H1 (cell line): ENCODE data around the gene MRPL40. TPM values are rescaled to one million over a fixed set of nuclear protein-coding genes. Genes with fewer than 3 reads are reported as not detected.

Experiments
- CTCF ChIA-PET: fragments of 300-600 bp; sonication (Branson Sonifier 250); formaldehyde crosslinking; loops from one replicate; lab custom pipeline; 2021; ENCODE audit not compliant: partially characterized antibody; lab: Charles Lee
- POLR2A ChIA-PET: fragments of 300-600 bp; sonication (Branson Sonifier 250); formaldehyde crosslinking; loops from one replicate; lab custom pipeline; 2021; ENCODE audit warnings: inconsistent platforms; ENCODE audit not compliant: partially characterized antibody; lab: Charles Lee
- DNase-seq, 2 experiments: peaks; one replicate each; pipeline versions ENCODE4 v3.0.0 to v3.0.0-alpha.2; 2010 to 2022; ENCODE audit warnings: low spot score in 2 of 2, low read depth in 1 of 2, mixed read lengths in 1 of 2
- FAIRE-seq: peaks from 2 replicates; lab custom pipeline; 2011; peaks lifted over from hg19 to GRCh38; lab: Jason Lieb, UNC
- H2AFZ ChIP-seq: 2 replicates; pipeline ENCODE4 v1.8.1; 2012; ENCODE audit warnings: low read length, inconsistent platforms
- H2AK5ac ChIP-seq: 2 replicates; pipeline ENCODE4 v1.6.1; 2013; ENCODE audit warnings: low read depth, low read length
- H2BK120ac ChIP-seq: replicated peaks from 2 replicates; pipeline ENCODE3; 2013; ENCODE audit warnings: low read depth, low read length, inconsistent platforms
- H2BK12ac ChIP-seq: 2 replicates; pipeline ENCODE4 v1.6.1; 2013; ENCODE audit warnings: low read depth, low read length
- H2BK15ac ChIP-seq: 2 replicates; pipeline ENCODE4 v1.6.1; 2013; ENCODE audit warnings: low read length
- H2BK20ac ChIP-seq: 2 replicates; pipeline ENCODE4 v1.6.1; 2013; ENCODE audit warnings: low read length
- H2BK5ac ChIP-seq: 2 replicates; pipeline ENCODE4 v1.6.1; 2013; ENCODE audit warnings: low read depth, low read length
- H3K14ac ChIP-seq: 2 replicates; pipeline ENCODE4 v1.6.1; 2013; ENCODE audit warnings: inconsistent platforms; ENCODE audit not compliant: insufficient read length
- H3K18ac ChIP-seq: 2 replicates; pipeline ENCODE4 v1.6.1; 2013; ENCODE audit warnings: low read length; ENCODE audit errors: extremely low read depth
- H3K23ac ChIP-seq: 2 replicates; pipeline ENCODE4 v1.6.1; 2013; ENCODE audit warnings: inconsistent platforms; ENCODE audit not compliant: insufficient read length
- H3K23me2 ChIP-seq: 2 replicates; pipeline ENCODE4 v1.6.1; 2013; ENCODE audit warnings: low read depth, low read length
- H3K27ac ChIP-seq: 2 replicates; pipeline ENCODE4 v1.6.1; 2011; ENCODE audit warnings: low read depth, low read length, inconsistent platforms
- H3K27me3 ChIP-seq, 4 experiments: replicated peaks in 1 of 4; 1 replicate in 1 of 4; 2 replicates in 3 of 4; pipeline versions ENCODE4 v1.6.1 to v1.8.1; 2011 to 2013; ENCODE audit warnings: low read length in 3 of 4, mild to moderate bottlenecking in 3 of 4, inconsistent platforms in 2 of 4, mixed read lengths in 2 of 4, moderate library complexity in 1 of 4; ENCODE audit not compliant: control insufficient read depth in 3 of 4, insufficient read depth in 3 of 4; ENCODE audit errors: extremely low read depth in 1 of 4
- H3K36me3 ChIP-seq, 4 experiments: 2 replicates each; pipeline versions ENCODE4 v1.6.1 to v1.8.1; 2011 to 2013; ENCODE audit warnings: mild to moderate bottlenecking in 4 of 4, low read length in 3 of 4, moderate library complexity in 2 of 4, control low read depth in 1 of 4, inconsistent platforms in 1 of 4; ENCODE audit not compliant: insufficient read depth in 4 of 4, control insufficient read depth in 2 of 4
- H3K4ac ChIP-seq: replicated peaks from 2 replicates; pipeline ENCODE3; 2013; ENCODE audit warnings: low read length, low read depth, mixed read lengths, inconsistent platforms; ENCODE audit not compliant: insufficient read length
- H3K4me1 ChIP-seq, 4 experiments: replicated peaks in 1 of 4; 1 replicate in 1 of 4; 2 replicates in 3 of 4; pipeline versions ENCODE4 v1.6.1 to v1.8.1; 2011 to 2013; ENCODE audit warnings: low read length in 3 of 4, inconsistent platforms in 2 of 4, mixed read lengths in 1 of 4; ENCODE audit not compliant: insufficient read depth in 4 of 4, control insufficient read depth in 3 of 4
- H3K4me2 ChIP-seq, 2 experiments: 2 replicates each; pipeline versions ENCODE4 v1.6.1 to v1.8.1; 2011 to 2013; ENCODE audit warnings: low read depth in 2 of 2, low read length in 2 of 2, control low read depth in 1 of 2, inconsistent platforms in 1 of 2, mild to moderate bottlenecking in 1 of 2; ENCODE audit not compliant: insufficient read depth in 1 of 2
- H3K4me3 ChIP-seq, 4 experiments: fragments of 200-600, 300-600 bp in 1 of 4; sonication (generic), shearing (Covaris generic), sonication (Bioruptor Twin) in 1 of 4; 2 replicates each; pipeline versions ENCODE4 v1.5.1 to v1.8.1; 2011 to 2016; ENCODE audit warnings: low read length in 4 of 4, low read depth in 3 of 4, control low read depth in 2 of 4, inconsistent platforms in 2 of 4, mild to moderate bottlenecking in 2 of 4, mixed read lengths in 1 of 4, moderate library complexity in 1 of 4; ENCODE audit not compliant: insufficient read depth in 2 of 4; ENCODE audit errors: extremely low read depth in 1 of 4
- H3K56ac ChIP-seq: replicated peaks from 2 replicates; pipeline ENCODE3; 2013; ENCODE audit warnings: low read depth, mild to moderate bottlenecking, mixed read lengths, low read length, inconsistent platforms; ENCODE audit not compliant: insufficient read length
- H3K79me1 ChIP-seq: 2 replicates; pipeline ENCODE4 v1.6.1; 2013; ENCODE audit warnings: low read depth, low read length, control low read depth
- H3K79me2 ChIP-seq, 2 experiments: 2 replicates each; pipeline versions ENCODE4 v1.6.1 to v1.8.1; 2012 to 2013; ENCODE audit warnings: low read length in 2 of 2, mild to moderate bottlenecking in 2 of 2, inconsistent platforms in 1 of 2; ENCODE audit not compliant: insufficient read depth in 2 of 2, control insufficient read depth in 1 of 2
- H3K9ac ChIP-seq, 4 experiments: replicated peaks in 1 of 4; 1 replicate in 1 of 4; 2 replicates in 3 of 4; pipeline versions ENCODE4 v1.6.1 to v1.8.1; 2011 to 2013; ENCODE audit warnings: low read depth in 3 of 4, low read length in 3 of 4, control low read depth in 2 of 4, mild to moderate bottlenecking in 2 of 4, moderate library complexity in 2 of 4, inconsistent platforms in 1 of 4; ENCODE audit errors: extremely low read depth in 1 of 4
- H3K9me3 ChIP-seq, 2 experiments: 2 replicates each; pipeline versions ENCODE4 v1.6.1 to v1.8.1; 2012 to 2013; ENCODE audit warnings: mild to moderate bottlenecking in 2 of 2, moderate library complexity in 2 of 2, control low read depth in 1 of 2, inconsistent platforms in 1 of 2, low read depth in 1 of 2, low read length in 1 of 2, mixed read lengths in 1 of 2; ENCODE audit not compliant: insufficient read depth in 2 of 2
- H4K20me1 ChIP-seq, 2 experiments: replicated peaks in 1 of 2; 2 replicates each; pipeline versions ENCODE3 to v1.8.1; 2011 to 2013; ENCODE audit warnings: inconsistent platforms in 2 of 2, low read length in 2 of 2, mild to moderate bottlenecking in 1 of 2; ENCODE audit not compliant: insufficient read depth in 2 of 2, control insufficient read depth in 1 of 2
- H4K5ac ChIP-seq: 2 replicates; pipeline ENCODE4 v1.6.1; 2013; ENCODE audit warnings: low read length, low read depth, mixed read lengths, inconsistent platforms; ENCODE audit not compliant: insufficient read length
- H4K8ac ChIP-seq: 2 replicates; pipeline ENCODE4 v1.8.0; 2013; ENCODE audit warnings: mild to moderate bottlenecking, moderate library complexity, low read length, inconsistent platforms; ENCODE audit not compliant: insufficient read depth; ENCODE audit errors: extremely low read depth
- H4K91ac ChIP-seq: replicated peaks from 2 replicates; pipeline ENCODE3; 2013; ENCODE audit warnings: low read length, mixed read lengths, inconsistent platforms; ENCODE audit not compliant: insufficient read length
- ASH2L ChIP-seq: fragments of 200-600, 300-600 bp; sonication (generic); IDR thresholded peaks from one replicate; pipeline ENCODE4 v1.7.1; 2017; ENCODE audit warnings: low read length
- PHF8 ChIP-seq: fragments of 200-600 bp; sonication (generic); conservative IDR thresholded peaks from 2 replicates; pipeline ENCODE4 v1.7.1; 2012; ENCODE audit warnings: low read depth, mild to moderate bottlenecking, inconsistent platforms, low read length, moderate library complexity
- RAD21 ChIP-seq, 2 experiments: IDR thresholded peaks in 1 of 2; conservative IDR thresholded peaks in 1 of 2; 2 replicates each; pipeline ENCODE4 v1.6.1; 2011; ENCODE audit warnings: low read depth in 2 of 2, low read length in 2 of 2, improper control_type of control experiment in 1 of 2, inconsistent platforms in 1 of 2, mild to moderate bottlenecking in 1 of 2, moderate library complexity in 1 of 2
- WGBS, 2 experiments: shearing (Covaris generic) in 1 of 2; methylation state at CpG; one replicate each; pipeline versions ENCODE4 v1.1.6 to v1.1.7; 2013 to 2015; ENCODE audit warnings: low lambda C conversion rate in 2 of 2, mixed read lengths in 2 of 2, inconsistent platforms in 1 of 2, low coverage in 1 of 2, missing lambda C conversion rate in 1 of 2; ENCODE audit not compliant: insufficient replicate concordance in 2 of 2, insufficient coverage in 1 of 2, insufficient read length in 1 of 2; ENCODE audit errors: extremely low coverage in 1 of 2, missing lambda C conversion rate in 1 of 2; 5-methylcytosine and 5-hydroxymethylcytosine counted together
- polyA plus RNA-seq, 7 experiments: library from polyadenylated mRNA; depleted of rRNA in 3 of 7; stranded (reverse) in 5 of 7; unstranded in 2 of 7; fragments of >200 nt in 5 of 7; fragments of 200-250 nt in 2 of 7; gene quantifications; 1 replicate in 5 of 7; 2 replicates in 1 of 7; 4 replicates in 1 of 7; pipeline versions ENCODE4 v1.2.1 to v1.2.3, GENCODE V29; 2011 to 2013; ENCODE audit warnings: missing spikeins in 2 of 7, mixed read lengths in 2 of 7
- total RNA-seq: library from RNA; stranded (reverse); fragmentation: NEBNext Ultra II Directional; extraction: Animal tissue kit (Norgen Biotek cat#: 25700); gene quantifications from 2 replicates; pipeline ENCODE4 v1.2.1, GENCODE V29; 2021

MRPL40 gene
- total and polyA plus RNA-seq, 2 of the 8 experiments (the other 6 are each of a cell fraction or from before 2014, with no cell fraction given), result 12.4 to 14.5 TPM

DNA sequence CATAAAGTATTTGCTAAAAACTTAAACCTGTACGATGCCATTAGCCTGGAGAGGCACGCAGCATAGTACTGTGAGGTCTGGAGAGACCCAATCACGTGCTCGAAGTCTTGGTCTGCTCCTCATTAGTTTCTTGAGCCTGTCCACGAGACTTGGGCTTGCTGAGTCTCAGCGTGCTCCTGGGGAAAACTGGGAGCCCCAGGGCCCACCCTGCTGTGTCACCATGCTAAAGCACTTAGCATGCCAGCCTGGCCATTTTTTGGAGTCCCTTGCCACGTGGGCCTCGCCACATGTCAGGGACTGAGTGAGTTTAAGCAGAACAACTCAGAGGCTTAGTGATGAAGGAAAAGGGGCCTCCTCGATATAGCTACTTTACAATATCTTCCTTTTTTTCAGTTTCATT lies 50.0 kb downstream of the MRPL40 start:
- H3K23ac ChIP-seq, result no peak overlapping the region
- TF ChIP-seq RAD21 (IDR thresholded peaks at IDR 0.05 in 1 of 2, conservative IDR thresholded peaks at IDR 0.05 in 1 of 2; ENCODE audit: low read depth in 2 of 2, low read length in 2 of 2), result no peak
- TF ChIP-seq PHF8, result no peak
- TF ChIP-seq ASH2L, result no peak

More for the DNA sequence above, 50.0 kb downstream of the MRPL40 start:
- no peak overlapping the region for H4K8ac ChIP-seq
- H3K4ac ChIP-seq, result no peak overlapping the region
- no peak overlapping the region for H2BK12ac ChIP-seq
- no peak overlapping the region for H2AK5ac ChIP-seq
- H4K20me1 ChIP-seq, result peaks cover 0 to 10% of the 10 kb centered on the region in 2 experiments
- H3K36me3 ChIP-seq, result peaks cover 18 to 40% (median 25%) of the 10 kb centered on the region in 4 experiments
- no peak overlapping the region for H2BK5ac ChIP-seq
- POLR2A ChIA-PET, result interaction anchor here (1.1 kb wide), 1 partner anchor 78 kb away, joined by 3 read pairs; no protein-coding TSS in a partner anchor
- no peaks in the 10 kb centered on the region for H3K27me3 ChIP-seq
- DNase-seq, result no peak
- H4K5ac ChIP-seq, result no peak overlapping the region
- H3K4me2 ChIP-seq, result no peak overlapping the region
- no peak overlapping the region for H2BK15ac ChIP-seq
- H3K4me3 ChIP-seq, result no peak overlapping the region
- no peak overlapping the region for H3K14ac ChIP-seq
- no peak overlapping the region for H3K56ac ChIP-seq
- H2AFZ ChIP-seq, result no peak overlapping the region
- H3K79me2 ChIP-seq, result peaks cover 3 to 27% of the 10 kb centered on the region in 2 experiments; a peak in 3 of 4 replicates
- no peak for FAIRE-seq
- 95% methylated on average over 9 of the region's 9 CpGs; no CpG with 5 or more reads in 1 of the 2 experiments for WGBS, 2 experiments
- no peaks in the 10 kb centered on the region for H3K9me3 ChIP-seq
- no peak overlapping the region for H2BK20ac ChIP-seq
- peaks cover 0 to 8% (median 1%) of the 10 kb centered on the region in 4 experiments; a peak in 2 of 7 replicates for H3K4me1 ChIP-seq
- H2BK120ac ChIP-seq, result no peak overlapping the region
- no peak overlapping the region for H3K27ac ChIP-seq
- CTCF ChIA-PET, result no interaction called here
- no peak overlapping the region for H3K18ac ChIP-seq
- no peak overlapping the region for H4K91ac ChIP-seq
- peaks cover 14% of the 10 kb centered on the region for H3K23me2 ChIP-seq
- no peaks in the 10 kb centered on the region for H3K79me1 ChIP-seq
- no peak overlapping the region for H3K9ac ChIP-seq
